AG20443 (cell line): Measurements from ENCODE around the gene MFNG.

Source experiments
- DNase-seq: peaks from one replicate; pipeline ENCODE4 v3.0.0; 2012; ENCODE audit warnings: low spot score, mixed read lengths

Gene MFNG

GRCh38 chr22:37425369-37425768, 60.8 kb downstream of the MFNG start:
- no peak for DNase-seq

GRCh38 chr22:37423283-37423682, 62.9 kb downstream of the MFNG start:
- DNase-seq = no peak

- DNase-seq = no peak
These were observed 64.7 kb downstream of the MFNG start for GRCh38 chr22:37421468-37421877.

GRCh38 chr22:37420686-37421467, 65.3 kb downstream of the MFNG start:
- no peak for DNase-seq

- no peak for DNase-seq
These were observed 66.1 kb downstream of the MFNG start for GRCh38 chr22:37419969-37420685.

- DNase-seq = no peak
These were observed 66.7 kb downstream of the MFNG start for GRCh38 chr22:37419370-37419968.
